K562 (cell line): ENCODE data around the gene MTMR3. TPM values are rescaled to one million over a fixed set of nuclear protein-coding genes. Genes with fewer than 3 reads are reported as not detected.

Source experiments
- SMC3 ChIP-seq: conservative IDR thresholded peaks from 2 replicates; pipeline ENCODE4 v1.6.1; 2011; ENCODE audit warnings: low read depth, low read length, improper control_type of control experiment; ENCODE audit not compliant: insufficient read depth
- ZBTB40 ChIP-seq, 2 experiments: fragments of 450-650 bp in 1 of 2; sonication (generic) in 1 of 2; formaldehyde crosslinking in 1 of 2; IDR thresholded peaks; 2 replicates each; pipeline versions ENCODE4 v1.7.1 to v1.9.0; 2016 to 2022; ENCODE audit warnings: inconsistent platforms in 1 of 2, mild to moderate bottlenecking in 1 of 2, missing genetic modification reagents in 1 of 2
- polyA plus RNA-seq, 8 experiments: library from polyadenylated mRNA; depleted of rRNA in 4 of 8; stranded (reverse) in 5 of 8; unstranded in 3 of 8; fragments of >200 nt; fragmentation: Nextera tagmentation in 2 of 8; fragmentation: Illumina TruSeq in 1 of 8; extraction: Ambion mirVana in 2 of 8; extraction: Trizol in 1 of 8; gene quantifications; 2 replicates each; pipeline versions ENCODE4 v1.2.1 to v1.2.3, GENCODE V29; 2011 to 2014; ENCODE audit warnings: inconsistent platforms in 1 of 8, missing spikeins in 1 of 8
- total RNA-seq, 7 experiments: library from RNA; depleted of rRNA in 6 of 7; stranded (reverse); fragments of >200 nt in 6 of 7; fragmentation: Illumina TruSeq in 2 of 7; extraction: Trizol in 2 of 7; gene quantifications; 2 replicates each; pipeline versions ENCODE4 v1.2.1 to v1.2.3, GENCODE V29; 2011 to 2021; ENCODE audit warnings: low replicate concordance in 1 of 7

The MTMR3 gene
- total and polyA plus RNA-seq, 9 of the 15 experiments (the other 6 are each of a cell fraction or from before 2014, with no cell fraction given), result 1.6 to 13.7 (median 7.9) TPM

- no peak for TF ChIP-seq ZBTB40 (IDR thresholded peaks at IDR 0.05)
- no peak for TF ChIP-seq ZBTB40 (CRISPR knock-in tag; IDR thresholded peaks at IDR 0.05)
- TF ChIP-seq SMC3, result no peak
Measured at GRCh38 chr22:29940526-29940925, 57.6 kb downstream of the MTMR3 start (continued).
